WERI-Rb-1 (cell line): ENCODE results near the gene LRCH1.

Source experiments
- DNase-seq: peaks from one replicate; pipeline ENCODE4 v3.0.0-alpha.2; 2020
- H3K27ac ChIP-seq: fragments of 250-450 bp; sonication (Bioruptor Pico); 2 replicates; pipeline ENCODE4 v1.5.1; 2020; ENCODE audit warnings: mild to moderate bottlenecking, moderate library complexity
- H3K27me3 ChIP-seq: fragments of 250-450 bp; sonication (Bioruptor Pico); 2 replicates; pipeline ENCODE4 v1.5.1; 2021; ENCODE audit warnings: mild to moderate bottlenecking, low read depth, moderate library complexity; ENCODE audit not compliant: insufficient read depth, severe bottlenecking
- H3K36me3 ChIP-seq: fragments of 250-450 bp; sonication (Bioruptor Pico); 2 replicates; pipeline ENCODE4 v1.5.1; 2020; ENCODE audit warnings: mild to moderate bottlenecking, moderate library complexity
- H3K4me3 ChIP-seq: 2 replicates; pipeline ENCODE4 v1.5.1; 2011; ENCODE audit warnings: low read depth, mild to moderate bottlenecking, control low read depth, low read length
- H3K9me3 ChIP-seq: fragments of 250-450 bp; sonication (Bioruptor Pico); 2 replicates; pipeline ENCODE4 v1.5.1; 2021; ENCODE audit warnings: mild to moderate bottlenecking, moderate library complexity; ENCODE audit not compliant: severe bottlenecking
- TF ChIP-seq, protein P1 (sequence below): IDR thresholded peaks from 2 replicates; pipeline ENCODE4 v1.5.1; 2011; ENCODE audit warnings: low read depth, mild to moderate bottlenecking, control low read depth, inconsistent platforms, low read length

LRCH1 gene

DNA sequence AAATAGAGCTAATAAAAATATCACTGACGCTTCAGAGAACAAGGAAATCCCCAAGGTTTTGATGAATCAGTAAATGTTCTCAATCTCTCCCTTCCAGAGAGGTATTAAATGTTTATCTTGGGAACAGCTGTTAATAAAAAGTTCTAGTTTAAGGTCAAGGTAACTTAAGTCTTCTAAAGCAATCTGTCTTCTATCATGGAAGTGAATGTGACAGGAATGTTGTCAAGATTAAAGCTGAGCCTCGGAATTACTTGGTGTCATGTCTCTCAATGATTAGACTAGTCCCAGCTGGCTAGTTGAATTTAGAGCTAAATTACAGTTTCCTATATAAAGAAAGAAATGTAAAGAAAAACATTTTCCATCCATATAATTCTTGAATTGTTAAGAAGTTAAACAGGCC lies 220.6 kb downstream of the LRCH1 start:
- H3K36me3 ChIP-seq = peaks cover 5% of the 10 kb centered on the region; the same call in 1 of the 2 replicates
- TF ChIP-seq, protein P1, sequence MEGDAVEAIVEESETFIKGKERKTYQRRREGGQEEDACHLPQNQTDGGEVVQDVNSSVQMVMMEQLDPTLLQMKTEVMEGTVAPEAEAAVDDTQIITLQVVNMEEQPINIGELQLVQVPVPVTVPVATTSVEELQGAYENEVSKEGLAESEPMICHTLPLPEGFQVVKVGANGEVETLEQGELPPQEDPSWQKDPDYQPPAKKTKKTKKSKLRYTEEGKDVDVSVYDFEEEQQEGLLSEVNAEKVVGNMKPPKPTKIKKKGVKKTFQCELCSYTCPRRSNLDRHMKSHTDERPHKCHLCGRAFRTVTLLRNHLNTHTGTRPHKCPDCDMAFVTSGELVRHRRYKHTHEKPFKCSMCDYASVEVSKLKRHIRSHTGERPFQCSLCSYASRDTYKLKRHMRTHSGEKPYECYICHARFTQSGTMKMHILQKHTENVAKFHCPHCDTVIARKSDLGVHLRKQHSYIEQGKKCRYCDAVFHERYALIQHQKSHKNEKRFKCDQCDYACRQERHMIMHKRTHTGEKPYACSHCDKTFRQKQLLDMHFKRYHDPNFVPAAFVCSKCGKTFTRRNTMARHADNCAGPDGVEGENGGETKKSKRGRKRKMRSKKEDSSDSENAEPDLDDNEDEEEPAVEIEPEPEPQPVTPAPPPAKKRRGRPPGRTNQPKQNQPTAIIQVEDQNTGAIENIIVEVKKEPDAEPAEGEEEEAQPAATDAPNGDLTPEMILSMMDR = no peak
- DNase-seq = no peak

GRCh38 chr13:46775385-46776107 lies 222.6 kb downstream of the LRCH1 start:
- Histone ChIP-seq H3K36me3 (peaks cover 5% of the 10 kb centered on the region; the same call in 1 of the 2 replicates), H3K27ac (peak overlapping the region; percentile 58), H3K9me3 (no peaks in the 10 kb centered on the region), H3K27me3 (no peaks in the 10 kb centered on the region), H3K4me3 (no peak overlapping the region)
- peak; percentile 23 for DNase-seq
- TF ChIP-seq, protein P1 = no peak

More for the DNA sequence above, 220.6 kb downstream of the LRCH1 start:
- no peak overlapping the region for H3K4me3 ChIP-seq
- no peaks in the 10 kb centered on the region for H3K27me3 ChIP-seq
- peak overlapping the region; percentile 42 for H3K27ac ChIP-seq
- H3K9me3 ChIP-seq = no peaks in the 10 kb centered on the region

DNA sequence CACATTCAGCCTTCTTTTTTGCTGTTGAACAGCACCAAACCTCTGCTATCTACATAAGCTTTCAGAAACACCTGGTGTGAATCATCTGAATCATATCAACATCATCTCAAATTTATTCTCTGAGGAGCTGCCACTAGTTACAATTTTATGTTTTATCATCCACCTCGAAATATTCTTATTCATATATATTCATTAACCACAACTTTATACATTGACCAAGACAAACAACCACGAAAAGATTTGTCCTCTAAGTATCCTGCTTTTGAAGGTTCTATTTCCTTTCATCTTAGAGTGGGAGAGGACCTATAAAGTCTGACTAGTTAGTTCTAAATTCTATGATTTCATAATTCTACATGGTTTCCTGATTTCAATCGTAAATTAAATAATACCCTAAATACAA lies 225.1 kb downstream of the LRCH1 start:
- Histone ChIP-seq H3K36me3 (peaks cover 5% of the 10 kb centered on the region; the same call in 1 of the 2 replicates), H3K27ac (no peak overlapping the region), H3K27me3 (no peaks in the 10 kb centered on the region), H3K9me3 (no peaks in the 10 kb centered on the region), H3K4me3 (no peak overlapping the region)
- no peak for DNase-seq
- TF ChIP-seq, protein P1 = no peak

GRCh38 chr13:46778890-46779289 lies 225.9 kb downstream of the LRCH1 start:
- no peak for DNase-seq

GRCh38 chr13:46782066-46782465 lies 229.1 kb downstream of the LRCH1 start:
- peaks cover 4% of the 10 kb centered on the region for H3K36me3 ChIP-seq
- no peaks in the 10 kb centered on the region for H3K27me3 ChIP-seq
- no peak overlapping the region for H3K27ac ChIP-seq
- TF ChIP-seq, protein P1 = no peak
- no peaks in the 10 kb centered on the region for H3K9me3 ChIP-seq
- H3K4me3 ChIP-seq = no peak overlapping the region
- no peak for DNase-seq

More at GRCh38 chr13:46778890-46779289, 225.9 kb downstream of the LRCH1 start:
- peaks cover 7% of the 10 kb centered on the region for H3K36me3 ChIP-seq
- H3K4me3 ChIP-seq = no peak overlapping the region
- no peaks in the 10 kb centered on the region for H3K9me3 ChIP-seq
- no peak overlapping the region for H3K27ac ChIP-seq
- TF ChIP-seq, protein P1 = no peak
- H3K27me3 ChIP-seq = no peaks in the 10 kb centered on the region
